Posterior cingulate gyrus (tissue), 11 donors: ENCODE measurements around the gene PRKN.

ENCODE experiments used
- DNase-seq, 10 donors: peaks; one replicate each; pipeline versions ENCODE4 v3.0.0 to v3.0.0-alpha.2; 2020 to 2021; ENCODE audit warnings: mixed read lengths in 3 of 10
- intact Hi-C: fragments of 100-400 bp; cut with DNase I; formaldehyde crosslinking; loops from one replicate; pipeline ENCODE4 v1.15.1; 2023

PRKN gene

DNA sequence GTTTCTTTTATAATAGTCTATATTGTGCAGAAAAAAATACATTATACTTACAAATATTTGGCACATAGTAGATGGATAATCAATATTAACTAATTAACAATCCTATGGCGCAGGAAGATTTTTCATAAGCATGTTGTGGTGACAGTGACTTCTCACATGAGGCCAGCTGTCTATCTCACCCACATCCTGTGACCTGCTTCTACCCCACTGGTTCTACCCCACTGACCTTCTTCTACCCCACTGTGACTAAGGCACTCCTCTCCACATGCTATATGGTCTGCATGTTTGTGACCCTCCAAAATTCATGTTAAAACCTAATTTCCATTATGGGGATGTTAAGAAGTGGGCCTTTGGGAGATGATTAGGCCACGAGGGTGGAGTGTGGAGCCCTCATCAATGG lies 1058.9 kb downstream of the PRKN start:
- DNase-seq = no peak
- intact Hi-C loops = no loop called here

DNA sequence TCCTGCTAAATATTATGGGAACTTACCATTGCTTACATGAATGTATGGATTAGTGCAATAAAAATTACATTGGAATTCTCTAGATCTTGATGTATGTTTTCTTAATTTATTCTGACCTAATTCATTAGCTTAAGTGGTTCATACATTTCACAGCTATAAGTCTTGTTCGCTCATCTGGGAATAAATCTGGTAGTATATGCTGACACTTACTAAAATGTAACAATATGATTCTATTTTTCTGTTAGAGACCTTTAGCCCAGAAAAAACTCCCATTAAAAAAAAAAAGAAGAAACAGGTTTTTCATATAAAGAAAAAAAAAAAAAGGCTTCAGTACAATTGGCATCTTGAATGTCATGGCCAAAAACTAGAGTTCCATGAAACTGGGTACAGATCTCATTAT lies 1059.6 kb downstream of the PRKN start:
- no peak for DNase-seq
- intact Hi-C loops = no loop called here

DNA sequence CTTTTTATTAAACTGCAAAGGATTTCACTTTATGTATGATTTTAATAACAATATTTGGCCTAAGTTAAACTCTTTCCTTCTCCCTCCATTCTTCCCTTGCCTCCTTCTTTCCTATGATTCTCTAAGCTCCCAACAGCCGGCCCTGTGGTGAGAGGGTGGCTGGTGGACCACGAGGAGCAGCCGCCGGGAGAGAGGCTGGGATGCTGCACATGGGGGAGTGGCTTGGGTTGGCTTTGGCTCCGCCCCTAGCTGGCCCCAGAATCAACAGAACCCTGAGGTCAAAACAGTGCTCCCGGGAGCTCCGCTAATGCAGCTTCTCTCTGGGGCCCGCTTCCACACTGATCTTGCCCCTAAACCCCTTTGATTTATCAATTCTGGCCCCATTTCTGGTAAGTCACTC lies 1063.9 kb downstream of the PRKN start:
- intact Hi-C loops = no loop called here
- peak in 1 of 10 donors; percentile 39 for DNase-seq

DNA sequence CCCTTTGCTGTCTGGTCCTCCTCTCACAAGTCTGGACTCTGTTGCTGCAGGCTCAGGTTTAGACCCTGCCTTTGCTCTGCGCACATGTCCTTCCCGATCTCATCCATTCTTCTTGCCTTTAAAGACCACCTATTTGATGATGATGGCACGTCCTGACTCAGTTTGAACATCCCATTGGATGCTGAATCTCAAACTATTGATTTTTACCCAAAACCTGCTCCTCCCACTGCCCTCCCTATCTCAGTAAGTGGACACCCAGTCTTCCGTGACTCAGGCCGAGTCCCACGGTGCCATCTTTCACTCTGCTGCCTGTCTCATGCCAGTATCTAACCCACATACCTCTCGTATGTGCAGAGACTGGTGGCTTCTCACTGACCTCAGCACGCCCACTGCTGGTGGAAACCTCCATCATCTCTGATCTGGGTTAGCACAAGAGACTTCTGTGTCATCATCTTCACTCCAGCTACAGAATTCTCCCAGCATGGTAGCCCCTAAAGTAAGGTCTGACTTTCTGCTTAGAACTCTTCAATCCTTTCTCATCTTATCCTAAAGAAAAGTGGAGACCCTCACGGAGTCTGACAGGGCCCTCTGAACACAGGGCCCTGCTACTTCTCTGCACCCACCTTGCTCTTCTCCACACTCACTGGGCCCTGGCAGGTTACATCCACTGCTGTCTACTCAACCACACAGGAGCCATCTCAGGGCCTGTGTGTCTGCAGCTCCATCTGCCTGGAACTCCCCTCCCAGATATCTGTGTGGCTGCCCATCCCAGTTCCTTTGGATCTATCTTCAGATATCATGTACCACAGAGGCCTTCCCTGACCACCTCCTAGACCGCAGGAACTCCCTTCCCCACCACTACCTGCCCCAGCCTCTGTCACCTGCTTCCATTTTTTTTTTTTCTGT lies 1066.6 kb downstream of the PRKN start:
- intact Hi-C loops = no loop called here
- DNase-seq = no peak

DNA sequence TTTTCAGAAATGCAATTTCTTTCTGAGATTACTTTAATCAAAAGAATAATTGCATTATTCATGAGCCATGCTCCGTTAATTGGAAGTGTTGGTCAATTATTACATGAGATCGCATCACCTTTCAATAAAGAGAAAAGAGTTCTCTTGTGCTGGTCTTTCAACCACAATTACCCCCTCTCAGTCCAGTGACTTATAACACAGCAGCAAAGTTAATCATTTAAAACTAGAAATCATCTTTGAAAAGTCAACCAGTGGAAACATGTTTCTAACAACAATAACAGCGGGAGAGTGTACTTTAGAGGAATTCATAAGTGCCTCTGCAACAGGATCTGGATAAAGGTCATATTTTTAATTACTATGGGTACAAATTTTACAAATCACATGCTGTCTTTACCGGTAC lies 1069.4 kb downstream of the PRKN start:
- intact Hi-C loops = no loop called here

DNA sequence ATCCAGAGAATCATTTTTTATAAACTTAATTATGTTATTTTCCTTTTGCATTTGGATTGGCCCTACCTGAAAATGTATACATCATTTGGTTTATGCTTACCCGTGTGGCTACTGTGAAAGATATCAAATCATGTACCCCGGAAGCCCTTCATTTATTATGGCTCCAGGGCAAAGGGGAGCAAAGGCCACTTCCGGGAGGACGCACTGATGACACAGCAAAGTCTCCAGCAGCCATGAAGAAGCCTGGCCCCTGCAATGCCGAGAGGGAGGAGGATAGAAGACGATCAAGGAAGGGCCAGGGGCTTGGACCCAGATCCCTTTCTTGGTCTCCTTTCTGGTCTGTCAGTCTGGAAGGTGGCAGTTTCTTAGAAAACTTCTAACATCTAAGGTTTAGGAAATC lies 1073.4 kb downstream of the PRKN start:
- intact Hi-C loops = no loop called here
- DNase-seq = no peak

More for the DNA sequence above, 1069.4 kb downstream of the PRKN start:
- no peak for DNase-seq

DNA sequence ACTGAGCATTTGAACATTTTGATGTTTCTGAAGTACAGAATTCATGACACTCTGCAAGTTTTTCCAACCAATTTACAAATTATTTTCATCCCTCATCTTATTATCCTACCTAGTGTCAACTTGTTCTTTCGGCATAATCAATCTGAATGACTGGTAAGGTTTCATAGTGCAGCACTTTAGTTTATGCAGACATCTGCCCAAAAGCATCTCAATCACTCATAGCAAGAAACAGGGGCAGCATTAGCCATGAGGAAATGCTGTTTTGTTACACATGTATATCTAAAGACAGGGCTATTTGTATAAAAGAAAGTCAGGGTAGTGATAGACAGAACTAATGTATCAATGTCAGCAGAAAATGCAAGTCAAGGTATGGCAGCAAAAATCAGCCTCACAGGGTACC lies 1075.6 kb downstream of the PRKN start:
- no peak for DNase-seq
- intact Hi-C loops = no loop called here

DNA sequence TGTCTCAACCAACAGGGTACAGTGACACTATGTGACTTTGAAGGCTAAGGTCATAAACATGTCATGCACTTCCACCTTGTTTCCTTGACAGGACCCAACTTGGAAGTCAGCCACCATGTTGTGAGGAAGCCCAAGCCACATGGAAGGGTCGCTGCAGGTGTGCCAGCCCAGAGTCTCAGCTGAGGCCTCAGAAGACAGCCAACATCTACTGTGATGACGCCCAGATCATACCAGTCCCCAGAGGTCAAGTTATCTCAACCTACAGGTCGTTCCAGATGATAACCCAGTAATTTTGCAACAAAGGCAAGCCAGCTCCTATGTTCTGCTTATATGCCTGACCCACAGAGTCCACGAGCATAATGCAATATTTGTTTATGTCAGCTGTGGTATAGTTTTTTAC lies 1077.7 kb downstream of the PRKN start:
- intact Hi-C loops = no loop called here
- DNase-seq = no peak

DNA sequence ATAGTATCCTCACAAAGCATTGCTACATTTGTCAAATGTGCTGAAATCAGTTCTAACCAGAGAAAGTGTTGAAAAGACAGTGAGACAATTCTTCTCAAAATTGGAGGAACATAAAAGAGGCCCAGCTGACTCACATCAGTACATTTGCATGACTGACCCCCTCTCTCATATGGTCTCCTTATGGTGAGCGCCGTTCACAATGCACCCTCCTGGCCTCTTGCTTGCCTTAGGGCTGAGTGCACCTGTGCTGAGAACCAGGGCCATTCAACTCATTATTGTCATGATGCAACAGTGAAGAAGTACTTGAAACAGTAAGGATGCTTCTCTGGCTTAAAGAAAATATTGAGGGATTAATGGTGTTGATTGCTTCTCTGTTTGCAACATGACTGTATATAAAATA lies 1078.5 kb downstream of the PRKN start:
- intact Hi-C loops = no loop called here
- no peak for DNase-seq

DNA sequence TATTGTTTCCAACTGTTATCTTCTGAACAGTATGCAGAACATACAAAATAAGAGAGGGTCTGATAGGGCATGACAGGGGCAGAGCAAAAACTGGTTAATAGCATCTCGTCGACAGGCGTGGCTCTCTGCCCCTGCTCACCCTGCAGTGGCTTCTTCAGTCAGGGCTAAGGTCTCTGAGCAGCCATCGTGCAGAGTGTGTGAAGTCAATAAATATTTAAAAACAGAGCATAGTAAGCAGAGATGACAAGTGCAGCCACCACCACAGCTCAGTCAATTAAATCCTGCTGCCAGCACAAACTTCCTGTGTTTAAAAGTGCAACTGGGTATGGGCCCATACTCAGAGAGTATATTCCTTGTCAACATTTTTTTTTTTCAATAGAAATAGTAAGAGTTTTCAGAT lies 1080.3 kb downstream of the PRKN start:
- intact Hi-C loops = no loop called here
- no peak for DNase-seq

DNA sequence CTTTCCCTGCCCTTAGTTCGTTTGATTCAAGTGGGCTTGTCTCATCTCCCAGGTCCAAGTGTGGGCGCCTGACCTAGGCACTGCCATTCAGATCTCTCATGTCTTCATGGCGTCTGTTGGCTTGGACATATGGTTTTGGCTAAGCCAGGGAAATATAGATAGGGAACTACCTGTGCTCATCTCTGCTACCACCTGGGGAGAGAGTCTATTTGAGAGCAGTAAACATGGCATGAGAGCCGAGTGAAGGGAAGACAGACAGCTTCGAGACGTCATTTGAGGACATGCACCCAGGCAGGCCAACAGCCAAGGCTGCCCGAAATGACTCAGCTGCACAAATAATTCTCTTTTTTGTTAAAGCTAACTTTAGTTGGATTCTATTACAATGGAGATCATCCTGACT lies 1083.0 kb downstream of the PRKN start:
- intact Hi-C loops = no loop called here
- no peak for DNase-seq

DNA sequence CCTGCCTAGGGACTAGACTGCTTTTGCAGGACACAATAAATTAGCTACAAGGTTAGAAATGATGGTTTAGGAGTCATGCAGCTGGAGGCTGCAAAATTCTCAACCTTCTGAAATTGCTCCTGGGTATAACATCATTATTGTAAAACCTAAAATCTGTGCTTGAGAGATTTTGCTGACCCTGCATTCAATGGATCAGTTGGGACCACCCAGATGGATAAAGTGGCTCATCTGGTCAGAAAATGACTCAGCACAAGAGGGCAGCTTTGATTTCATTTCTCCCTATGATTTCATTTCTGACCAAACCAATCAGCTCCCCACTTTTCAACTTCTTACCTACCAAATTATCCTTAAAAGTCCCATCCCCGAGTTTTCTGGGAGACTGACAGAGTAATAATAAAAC lies 1086.4 kb downstream of the PRKN start:
- intact Hi-C loops = no loop called here
- DNase-seq = no peak

DNA sequence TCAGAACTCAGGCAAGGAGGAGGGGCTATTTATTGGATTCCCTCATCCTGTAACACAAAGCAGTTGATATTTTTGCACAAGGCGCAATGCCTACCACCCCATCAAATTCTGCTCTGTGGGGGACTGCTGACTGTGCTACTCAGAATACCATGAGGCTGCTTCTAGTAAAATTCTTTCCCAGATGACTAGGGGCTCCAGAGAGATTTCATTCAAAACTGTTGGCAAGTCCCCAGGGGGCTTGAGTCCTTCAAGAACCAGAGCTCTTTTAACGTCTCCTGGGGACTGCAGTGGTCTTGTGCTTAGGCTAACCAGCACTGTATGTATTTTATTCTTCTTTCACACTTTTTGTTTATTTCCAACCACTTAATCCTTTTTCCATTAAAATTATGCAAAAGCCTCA lies 1087.8 kb downstream of the PRKN start:
- DNase-seq = no peak

DNA sequence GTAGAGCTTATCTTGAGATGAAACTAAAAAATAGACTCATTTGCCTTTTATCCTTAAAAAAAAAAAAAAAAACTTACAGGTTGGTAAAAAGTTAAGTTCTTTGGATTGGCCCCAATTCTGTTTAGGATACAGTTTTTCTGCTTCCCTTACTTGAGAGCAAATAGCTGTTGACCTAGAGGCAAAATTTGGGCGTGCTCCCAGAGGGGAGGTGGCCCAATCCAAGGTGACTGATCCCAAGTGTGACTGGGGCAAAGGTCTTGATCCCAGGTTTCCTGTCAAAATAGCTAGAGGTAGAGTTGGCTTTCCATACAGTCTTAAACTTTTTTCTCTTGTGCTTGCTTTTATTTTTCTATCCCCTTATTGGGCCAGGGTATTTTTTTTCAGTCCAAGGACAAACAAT lies 1089.9 kb downstream of the PRKN start:
- intact Hi-C loops = no loop called here
- DNase-seq = no peak

More for the DNA sequence above, 1087.8 kb downstream of the PRKN start:
- intact Hi-C loops = no loop called here

DNA sequence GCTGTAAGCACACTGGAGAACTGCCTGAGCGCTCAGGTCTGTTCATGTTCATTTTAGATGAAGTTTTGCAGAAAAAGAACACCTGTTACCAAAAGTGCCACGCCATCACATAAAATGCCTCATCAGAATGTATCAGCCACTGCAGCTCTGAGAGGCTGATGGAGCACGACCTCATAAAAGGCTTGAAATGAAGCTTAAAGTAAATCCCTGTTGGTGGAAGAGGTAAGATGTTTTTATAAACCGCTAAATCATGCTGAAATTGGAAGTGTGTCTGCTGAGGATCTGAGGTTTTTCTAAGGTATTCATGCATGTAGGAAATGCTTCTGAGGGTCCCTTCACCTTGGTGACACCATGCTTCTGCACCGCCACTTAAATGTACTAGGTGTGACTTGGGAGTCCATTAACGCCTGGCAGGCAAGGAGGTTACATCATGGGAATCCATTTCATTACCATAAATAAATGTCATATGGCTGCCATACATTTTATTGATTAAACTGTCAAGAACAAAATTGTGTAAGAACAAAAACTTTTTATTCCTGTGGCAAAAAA lies 1090.6 kb downstream of the PRKN start:
- intact Hi-C loops = no loop called here
- DNase-seq = no peak

DNA sequence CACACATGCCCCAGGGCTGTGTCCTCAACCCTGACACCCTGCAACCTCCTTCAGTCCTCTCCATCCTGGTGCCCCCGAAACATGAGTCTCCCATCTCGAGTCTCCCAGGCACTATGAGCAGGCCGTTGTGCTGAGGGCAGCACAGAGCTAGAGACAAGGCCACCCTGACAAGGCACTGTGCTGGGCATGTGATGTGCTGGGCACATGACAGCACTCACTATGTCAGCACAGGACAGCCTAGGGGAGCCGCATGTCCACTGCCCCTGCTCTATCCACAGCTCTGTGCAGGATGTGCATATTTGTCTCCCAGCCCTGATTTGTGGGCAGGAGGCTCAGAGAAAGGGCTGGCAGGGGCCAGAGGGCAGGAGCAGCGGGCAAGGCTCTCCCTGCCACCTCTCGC lies 1091.6 kb downstream of the PRKN start:
- intact Hi-C loops = no loop called here

DNA sequence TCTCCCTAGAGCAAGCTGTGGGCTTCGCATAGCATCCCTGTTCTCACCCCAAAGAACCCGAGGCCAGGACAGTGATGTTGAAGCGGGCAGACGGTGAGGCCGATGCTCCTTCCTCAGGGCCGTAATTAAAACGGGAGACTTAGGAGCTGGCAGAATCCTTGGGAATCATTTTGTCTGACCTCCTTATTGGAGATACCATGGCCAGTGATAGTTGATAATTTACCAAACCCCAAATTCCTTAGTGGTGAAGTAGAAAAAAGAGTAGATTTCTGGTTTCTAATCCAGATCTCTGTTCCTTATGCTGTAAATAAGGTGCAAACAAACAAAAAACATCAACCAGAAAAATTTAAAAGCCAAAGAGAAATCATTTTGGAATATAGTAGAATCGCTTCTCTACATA lies 1092.7 kb downstream of the PRKN start:
- intact Hi-C loops = no loop called here
- no peak for DNase-seq

More for the DNA sequence above, 1091.6 kb downstream of the PRKN start:
- DNase-seq = no peak

DNA sequence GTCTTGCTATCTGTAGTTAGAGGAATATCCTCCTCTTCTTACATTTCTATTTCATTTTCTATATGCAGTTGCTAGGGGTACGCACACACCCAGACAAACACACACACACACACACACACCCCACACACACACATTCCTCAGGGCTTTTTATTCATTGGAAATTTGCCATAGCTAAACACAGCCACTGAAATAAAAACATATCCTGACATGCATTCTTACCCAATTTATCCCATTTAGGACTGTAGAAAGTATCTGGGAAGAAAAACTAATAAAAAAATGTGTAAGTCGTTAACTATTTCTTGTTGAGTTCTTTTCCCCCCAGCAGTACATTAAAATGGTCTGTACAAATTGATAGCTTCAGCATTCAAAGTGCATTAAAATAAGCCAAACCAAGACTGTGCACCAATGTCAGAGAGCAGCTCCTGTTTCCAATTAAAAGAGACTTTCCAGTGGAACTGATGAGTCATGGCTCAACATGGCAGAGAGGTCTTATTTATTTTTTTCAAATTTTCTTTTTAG lies 1095.8 kb downstream of the PRKN start:
- intact Hi-C loops = no loop called here
- no peak for DNase-seq

DNA sequence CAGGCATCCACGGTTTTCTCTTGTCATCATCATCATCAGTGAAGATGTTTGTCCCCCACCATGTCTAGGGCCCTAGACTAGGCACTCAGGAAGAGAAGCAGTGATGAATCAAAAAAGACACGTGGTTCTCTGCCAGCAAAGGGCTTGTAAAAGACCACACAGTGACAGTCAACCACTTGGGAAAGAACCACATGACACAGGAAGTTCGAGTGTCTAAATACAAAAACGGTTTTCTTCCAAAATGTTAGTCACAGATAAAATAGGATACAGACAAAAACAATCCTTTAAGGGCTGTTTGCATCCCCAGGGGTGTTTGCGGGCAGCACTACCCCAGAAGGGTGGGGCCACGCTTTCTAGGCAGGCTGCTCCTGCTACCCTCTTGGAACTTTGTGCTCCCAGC lies 1096.9 kb downstream of the PRKN start:
- no peak for DNase-seq

DNA sequence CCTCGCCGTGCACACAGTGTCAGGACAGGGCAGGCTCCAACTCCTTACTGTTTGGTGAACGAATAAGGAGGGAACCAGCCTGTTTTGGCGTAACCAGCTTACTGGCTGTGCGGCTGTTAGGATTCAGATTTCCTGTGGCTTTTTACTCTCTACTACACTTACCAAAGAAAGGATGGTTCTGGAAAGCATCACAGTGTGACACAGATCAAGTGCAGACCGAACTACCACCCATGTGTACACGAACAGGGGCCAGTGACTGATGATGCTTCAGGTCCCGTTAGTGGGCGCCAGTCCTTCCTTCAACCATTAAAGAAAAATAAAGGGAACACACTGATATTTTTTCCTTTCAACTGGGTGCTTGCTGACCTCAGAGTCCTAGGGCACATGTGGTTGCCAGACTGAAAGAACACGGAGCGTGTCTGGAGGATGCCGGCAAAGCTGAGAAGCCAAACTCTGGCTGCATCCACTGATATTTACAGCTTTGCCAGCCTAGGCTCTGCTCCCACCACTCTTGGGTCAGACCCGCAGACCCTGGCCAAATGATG lies 1101.4 kb downstream of the PRKN start:
- DNase-seq = no peak
- intact Hi-C loops = no loop called here

More for the DNA sequence above, 1096.9 kb downstream of the PRKN start:
- intact Hi-C loops = no loop called here

DNA sequence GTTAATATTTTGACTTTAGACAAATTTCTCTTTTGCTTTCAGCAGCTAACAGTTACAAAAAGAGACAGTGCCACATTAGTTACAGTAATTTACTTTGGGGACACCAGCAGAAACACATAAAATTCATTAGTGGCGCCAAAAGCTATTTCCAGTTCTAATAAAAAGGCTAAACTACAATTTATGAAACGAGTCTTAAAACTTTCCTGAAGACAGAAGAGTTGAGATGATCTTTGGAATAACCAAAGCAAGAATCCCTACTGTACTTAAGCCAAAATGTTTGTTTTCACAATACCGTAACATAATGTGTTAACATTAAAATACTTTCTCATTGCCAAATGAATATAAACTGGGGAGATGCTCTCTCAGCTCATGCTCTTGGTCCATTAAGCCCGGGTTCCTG lies 1103.5 kb downstream of the PRKN start:
- DNase-seq = no peak
- intact Hi-C loops = no loop called here

DNA sequence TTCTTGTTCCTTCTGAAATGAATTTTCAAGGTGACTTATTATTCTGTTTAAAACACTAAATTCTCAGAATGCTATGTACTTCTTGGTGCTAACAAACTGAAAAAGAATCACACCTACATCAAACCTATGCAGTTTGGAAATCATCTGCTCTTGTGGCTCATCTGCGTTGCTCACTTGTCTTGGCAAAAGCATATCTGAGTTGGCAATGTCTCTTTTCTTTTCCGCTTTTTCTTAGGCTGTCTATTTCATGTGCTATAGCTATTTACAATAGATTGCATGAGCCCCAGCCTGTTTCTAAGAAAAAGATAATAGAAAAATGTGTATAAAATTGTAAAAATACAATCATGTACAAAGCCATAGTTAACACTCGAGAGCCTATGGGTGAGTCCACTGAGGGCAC lies 1104.8 kb downstream of the PRKN start:
- no peak for DNase-seq
- intact Hi-C loops = no loop called here
